Brain microvascular endothelial cell (primary cell): Measurements from ENCODE around the gene NCOA6.
"Not testable (repeated sequence)": the region's sequence is repeated elsewhere in the genome, so short reads cannot be mapped to it uniquely, and the experiment has no call there.

Source experiments
- DNase-seq: peaks from one replicate; pipeline ENCODE4 v3.0.0-alpha.2; 2020
- H3K27ac ChIP-seq: fragments of 250-450 bp; sonication (Bioruptor Pico); 2 replicates; pipeline ENCODE4 v1.5.1; 2020; ENCODE audit warnings: mild to moderate bottlenecking, moderate library complexity
- H3K27me3 ChIP-seq: fragments of 250-450 bp; sonication (Bioruptor Pico); replicated peaks from 2 replicates; pipeline ENCODE4 v1.5.1; 2020; ENCODE audit warnings: mild to moderate bottlenecking
- H3K36me3 ChIP-seq: fragments of 250-450 bp; sonication (Bioruptor Pico); replicated peaks from 2 replicates; pipeline ENCODE4 v1.5.1; 2020; ENCODE audit warnings: mild to moderate bottlenecking
- H3K4me3 ChIP-seq: 2 replicates; pipeline ENCODE4 v1.5.1; 2011; ENCODE audit warnings: low read depth, mild to moderate bottlenecking, control low read depth, low read length, moderate library complexity
- CTCF ChIP-seq: IDR thresholded peaks from 2 replicates; pipeline ENCODE4 v1.5.1; 2011; ENCODE audit warnings: low read depth, mild to moderate bottlenecking, moderate library complexity, low read length, control low read depth, inconsistent platforms; ENCODE audit errors: missing control alignments
- in situ Hi-C: cut with HindIII; loops from 2 replicates; pipeline ENCODE4 v1.10.0; 2017; ENCODE audit warnings: low sequenced_read_pairs, low pct_ligation_motif_present

NCOA6 gene

GRCh38 chr20:34808583-34808982, 16.9 kb downstream of the NCOA6 start:
- TF ChIP-seq CTCF: no peak
- DNase-seq: no peak
- no peak overlapping the region for H3K27ac ChIP-seq
- no peak overlapping the region for H3K4me3 ChIP-seq
- in situ Hi-C loops: no loop called here
- no peaks in the 10 kb centered on the region for H3K36me3 ChIP-seq
- H3K27me3 ChIP-seq: no peaks in the 10 kb centered on the region

GRCh38 chr20:34807944-34808465, 17.4 kb downstream of the NCOA6 start:
- H3K27ac ChIP-seq, H3K4me3 ChIP-seq, H3K27me3 ChIP-seq, in situ Hi-C loops, DNase-seq, H3K36me3 ChIP-seq: not testable (repeated sequence)

GRCh38 chr20:34806255-34806654, 19.2 kb downstream of the NCOA6 start:
- H3K27ac ChIP-seq: no peak overlapping the region
- no peaks in the 10 kb centered on the region for H3K27me3 ChIP-seq
- no peak overlapping the region for H3K4me3 ChIP-seq
- in situ Hi-C loops: no loop called here
- no peak for DNase-seq
- H3K36me3 ChIP-seq: no peaks in the 10 kb centered on the region
- no peak for TF ChIP-seq CTCF

GRCh38 chr20:34798871-34799270, 26.6 kb downstream of the NCOA6 start:
- in situ Hi-C loops: no loop called here
- DNase-seq: no peak
- Histone ChIP-seq H3K36me3 (no peaks in the 10 kb centered on the region), H3K4me3 (no peak overlapping the region), H3K27me3 (no peaks in the 10 kb centered on the region), H3K27ac (no peak overlapping the region)
- no peak for TF ChIP-seq CTCF

GRCh38 chr20:34798328-34798727, 27.1 kb downstream of the NCOA6 start:
- Histone ChIP-seq H3K4me3 (no peak overlapping the region), H3K27ac (no peak overlapping the region), H3K27me3 (no peaks in the 10 kb centered on the region), H3K36me3 (no peaks in the 10 kb centered on the region)
- in situ Hi-C loops: no loop called here
- no peak for DNase-seq
- no peak for TF ChIP-seq CTCF

- Histone ChIP-seq H3K27me3 (no peaks in the 10 kb centered on the region), H3K36me3 (no peaks in the 10 kb centered on the region), H3K4me3 (no peak overlapping the region), H3K27ac (no peak overlapping the region)
- TF ChIP-seq CTCF: no peak
- no peak for DNase-seq
- in situ Hi-C loops: no loop called here
Observed at GRCh38 chr20:34797012-34797995, 28.1 kb downstream of the NCOA6 start.
